Neural cell (in vitro differentiated cells): ENCODE results near the gene CLCN5.

ENCODE experiments used
- EP300 ChIP-seq: fragments of 450-650 bp; conservative IDR thresholded peaks from 2 replicates; pipeline ENCODE4 v1.6.1; 2014; ENCODE audit warnings: antibody characterized with exemption, mild to moderate bottlenecking, moderate library complexity; ENCODE audit not compliant: poor library complexity, severe bottlenecking
- EZH2 ChIP-seq: fragments of 200-600, 300-800 bp; shearing (Covaris generic), sonication (generic); IDR thresholded peaks from 2 replicates; pipeline ENCODE4 v1.6.1; 2014; ENCODE audit warnings: antibody characterized with exemption, low read length, borderline replicate concordance, mild to moderate bottlenecking; ENCODE audit not compliant: insufficient read depth, poor library complexity, severe bottlenecking
- POLR2AphosphoS5 ChIP-seq: IDR thresholded peaks from 2 replicates; pipeline ENCODE4 v1.6.1; 2012
- RAD21 ChIP-seq: fragments of 450-650 bp; conservative IDR thresholded peaks from 2 replicates; pipeline ENCODE4 v1.6.1; 2014; ENCODE audit warnings: antibody characterized with exemption, mild to moderate bottlenecking, moderate library complexity
- SMC3 ChIP-seq: fragments of 450-650 bp; conservative IDR thresholded peaks from 2 replicates; pipeline ENCODE4 v1.6.1; 2014; ENCODE audit warnings: antibody characterized with exemption, mild to moderate bottlenecking, moderate library complexity; ENCODE audit not compliant: poor library complexity
- TAF1 ChIP-seq: IDR thresholded peaks from 2 replicates; pipeline ENCODE4 v1.6.1; 2012; ENCODE audit warnings: low read depth
- TF ChIP-seq, protein P1 (sequence below): fragments of 450-650 bp; IDR thresholded peaks from 2 replicates; pipeline ENCODE4 v1.5.1; 2014; ENCODE audit warnings: antibody characterized with exemption, mild to moderate bottlenecking, moderate library complexity; ENCODE audit not compliant: poor library complexity, severe bottlenecking

DNA sequence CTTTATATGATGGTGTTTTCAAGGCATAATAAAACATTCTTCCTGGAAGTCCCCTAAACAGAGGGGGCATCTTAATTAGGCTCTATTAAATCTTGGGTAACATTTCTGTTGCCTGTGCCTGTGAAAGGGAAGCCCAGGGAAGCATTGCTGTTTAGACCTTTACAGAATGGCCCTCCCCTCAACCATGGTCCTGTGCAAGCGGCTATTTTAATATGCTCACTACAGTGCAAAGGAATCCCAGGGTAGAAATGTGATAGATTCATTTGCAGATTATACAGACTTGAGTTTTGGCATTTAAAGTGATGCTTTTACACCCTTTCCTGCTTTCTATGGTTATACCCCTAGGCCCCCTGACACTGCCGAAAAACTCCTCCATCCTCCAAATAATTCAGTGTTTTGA, 65.3 kb downstream of the CLCN5 start:
- TF ChIP-seq RAD21: no peak
- TF ChIP-seq, protein P1, sequence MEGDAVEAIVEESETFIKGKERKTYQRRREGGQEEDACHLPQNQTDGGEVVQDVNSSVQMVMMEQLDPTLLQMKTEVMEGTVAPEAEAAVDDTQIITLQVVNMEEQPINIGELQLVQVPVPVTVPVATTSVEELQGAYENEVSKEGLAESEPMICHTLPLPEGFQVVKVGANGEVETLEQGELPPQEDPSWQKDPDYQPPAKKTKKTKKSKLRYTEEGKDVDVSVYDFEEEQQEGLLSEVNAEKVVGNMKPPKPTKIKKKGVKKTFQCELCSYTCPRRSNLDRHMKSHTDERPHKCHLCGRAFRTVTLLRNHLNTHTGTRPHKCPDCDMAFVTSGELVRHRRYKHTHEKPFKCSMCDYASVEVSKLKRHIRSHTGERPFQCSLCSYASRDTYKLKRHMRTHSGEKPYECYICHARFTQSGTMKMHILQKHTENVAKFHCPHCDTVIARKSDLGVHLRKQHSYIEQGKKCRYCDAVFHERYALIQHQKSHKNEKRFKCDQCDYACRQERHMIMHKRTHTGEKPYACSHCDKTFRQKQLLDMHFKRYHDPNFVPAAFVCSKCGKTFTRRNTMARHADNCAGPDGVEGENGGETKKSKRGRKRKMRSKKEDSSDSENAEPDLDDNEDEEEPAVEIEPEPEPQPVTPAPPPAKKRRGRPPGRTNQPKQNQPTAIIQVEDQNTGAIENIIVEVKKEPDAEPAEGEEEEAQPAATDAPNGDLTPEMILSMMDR: no peak
- no peak for TF ChIP-seq EZH2
- TF ChIP-seq POLR2AphosphoS5: no peak
- no peak for TF ChIP-seq SMC3
- TF ChIP-seq EP300: no peak
- no peak for TF ChIP-seq TAF1
